Cerebellar cortex (tissue), 1 donor: ENCODE results near the gene CHCHD3.
A peak's percentile ranks its signal among the peaks of the same experiment; 100 is the strongest.

ENCODE experiments used
- DNase-seq: peaks from one replicate; pipeline ENCODE4 v3.0.0-alpha.2; 2015; ENCODE audit warnings: low spot score

The CHCHD3 gene

DNA sequence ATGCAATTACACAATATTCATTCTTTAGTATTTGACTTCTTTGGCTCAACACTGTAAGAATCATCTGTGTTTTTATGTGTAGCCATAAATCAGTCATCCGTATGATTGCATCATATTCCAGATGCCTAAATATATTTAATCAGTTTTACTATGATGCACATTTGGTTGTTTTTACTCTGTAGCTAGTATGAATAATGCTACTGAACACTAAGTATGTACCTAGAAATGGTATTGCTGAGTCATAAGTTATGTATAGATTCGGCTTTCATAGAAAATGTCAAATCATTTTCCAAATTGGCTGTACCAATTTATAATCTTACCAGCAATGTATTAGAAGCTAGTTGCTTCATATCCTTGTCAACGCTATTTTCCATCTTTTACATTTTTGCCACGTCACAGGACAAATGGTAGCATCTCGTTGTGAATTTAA, 308.3 kb downstream of the CHCHD3 start:
- DNase-seq: no peak

DNA sequence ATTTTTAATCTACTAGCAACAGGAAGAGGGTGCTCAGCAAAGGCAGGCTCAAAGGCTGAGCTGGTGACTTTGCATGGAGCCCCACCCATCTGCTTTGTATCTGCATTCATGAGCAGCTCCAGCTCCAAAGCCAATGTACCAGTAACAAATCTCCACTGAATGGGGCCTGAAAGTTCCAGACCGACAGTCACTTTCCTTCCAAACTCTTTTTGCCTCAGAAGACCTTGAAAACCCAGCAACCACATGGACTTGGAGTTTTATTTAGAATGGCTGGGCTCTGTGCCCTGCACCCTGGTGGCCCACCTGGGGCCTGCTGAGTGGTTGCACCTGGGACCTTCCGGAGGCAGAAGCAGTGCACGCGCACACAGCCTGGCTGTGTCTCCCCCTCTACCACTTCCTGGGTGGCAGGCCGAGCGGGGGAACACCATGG, 310.6 kb downstream of the CHCHD3 start:
- DNase-seq: peak; percentile 35

DNA sequence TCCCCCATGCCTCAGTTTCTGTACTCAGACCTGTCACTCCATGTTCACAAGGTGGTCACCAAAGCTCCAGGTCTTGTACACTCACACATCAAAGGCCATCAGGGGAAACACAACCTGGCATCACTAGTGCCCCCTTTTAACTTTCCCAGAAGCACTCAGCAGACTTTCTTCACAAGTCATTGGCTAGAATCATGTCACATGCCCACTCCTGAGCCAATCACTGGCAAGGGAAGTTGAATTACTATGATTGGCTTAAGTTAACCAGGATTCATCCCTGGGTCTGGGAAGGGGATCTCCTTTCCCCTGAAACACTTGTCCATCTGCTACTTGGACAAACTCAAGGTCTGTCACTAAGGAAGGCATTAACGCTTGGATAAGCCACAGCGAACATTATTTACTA, 311.8 kb downstream of the CHCHD3 start:
- DNase-seq: no peak

DNA sequence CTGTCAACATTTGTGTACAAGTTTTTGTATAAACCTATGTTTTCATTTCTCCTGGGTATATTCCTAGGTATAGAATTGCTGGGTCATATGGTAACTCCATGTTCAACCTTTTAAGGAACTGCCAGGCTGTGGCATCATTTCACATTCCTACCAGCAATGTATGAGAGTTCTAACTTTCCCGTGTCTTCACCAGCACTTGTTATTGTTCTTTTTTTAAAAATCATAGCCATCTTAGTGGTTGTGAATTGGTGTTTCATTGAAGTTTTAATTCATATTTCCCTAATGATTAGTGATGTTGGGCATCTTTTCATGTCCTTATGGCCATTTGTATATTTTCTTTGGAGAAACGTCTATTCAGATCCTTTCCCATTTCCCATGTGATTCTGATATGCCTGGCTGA, 312.6 kb downstream of the CHCHD3 start:
- DNase-seq: no peak

DNA sequence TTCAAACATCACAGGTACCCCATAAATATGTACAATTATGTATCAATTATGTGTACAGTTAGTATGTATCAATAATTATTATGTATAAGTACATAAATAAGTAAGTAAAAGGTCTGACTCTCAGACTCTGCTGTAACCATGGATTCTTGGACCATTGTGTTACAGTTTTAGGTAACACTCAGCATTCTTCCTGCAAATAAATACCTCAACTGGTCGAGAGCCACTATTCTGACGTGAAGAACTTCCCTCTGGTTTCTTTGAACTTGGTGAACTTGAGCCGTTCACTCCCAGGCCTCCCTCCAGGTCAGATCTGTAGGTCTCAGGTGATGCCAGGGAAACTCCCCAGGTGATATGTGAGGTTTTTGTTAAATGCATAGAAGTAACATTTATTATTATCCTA, 313.8 kb downstream of the CHCHD3 start:
- DNase-seq: no peak

DNA sequence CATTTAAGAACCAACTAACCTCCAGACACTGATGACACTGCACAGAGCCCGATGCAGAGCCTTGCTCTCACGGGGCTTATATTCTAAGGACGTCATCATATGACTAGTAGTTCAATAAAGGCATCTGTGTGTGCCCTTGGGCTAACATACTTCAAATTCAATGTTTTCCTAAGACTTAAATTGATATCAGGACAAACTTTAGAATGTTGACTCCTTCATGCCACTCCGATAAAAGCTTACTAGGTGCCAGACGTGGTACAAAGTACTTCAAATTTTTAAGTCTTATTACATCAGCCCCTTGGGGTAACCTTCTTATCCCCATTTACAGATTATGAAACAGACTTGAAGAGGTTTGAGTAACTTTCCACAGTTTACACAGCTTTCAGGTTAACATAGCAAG, 314.5 kb downstream of the CHCHD3 start:
- DNase-seq: no peak

DNA sequence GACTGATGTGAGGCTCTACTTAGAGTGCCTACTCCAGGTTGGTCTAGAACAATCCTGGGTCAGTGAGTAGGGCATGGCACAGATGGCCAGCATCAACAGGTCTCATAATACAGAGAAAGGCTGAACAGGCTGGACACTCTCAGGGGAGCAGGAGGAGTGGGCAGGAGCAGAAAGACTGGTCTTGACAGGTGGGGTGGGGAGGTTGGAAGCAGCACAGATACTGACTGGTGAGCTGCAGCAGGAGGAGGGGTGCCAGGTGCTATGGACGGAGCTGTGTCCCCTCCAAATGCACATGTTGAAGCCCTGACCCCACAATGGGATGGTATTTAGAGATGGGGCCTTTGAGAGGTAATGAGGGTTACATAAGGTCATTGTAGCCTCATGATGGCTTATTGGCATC, 315.2 kb downstream of the CHCHD3 start:
- DNase-seq: no peak

DNA sequence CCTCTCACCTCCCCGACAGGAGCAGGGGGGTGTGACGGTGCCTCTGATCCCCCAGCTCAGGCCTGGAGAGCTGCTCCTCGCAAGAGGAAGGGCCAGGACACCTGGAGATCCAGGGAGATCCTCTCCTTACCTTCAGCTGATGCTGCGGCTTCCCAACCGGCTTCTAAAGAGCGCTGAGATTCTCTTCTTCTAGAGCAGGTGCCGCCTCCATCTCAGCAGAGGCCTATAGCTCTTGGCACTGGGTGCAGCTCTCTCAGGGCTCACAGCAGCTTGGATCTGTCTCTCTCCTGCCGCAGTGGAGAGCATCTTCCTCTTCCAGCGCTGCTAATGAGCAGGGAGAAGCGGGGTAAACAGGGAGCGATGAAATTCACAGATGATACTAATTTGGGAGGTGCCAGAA, 316.0 kb downstream of the CHCHD3 start:
- no peak for DNase-seq

DNA sequence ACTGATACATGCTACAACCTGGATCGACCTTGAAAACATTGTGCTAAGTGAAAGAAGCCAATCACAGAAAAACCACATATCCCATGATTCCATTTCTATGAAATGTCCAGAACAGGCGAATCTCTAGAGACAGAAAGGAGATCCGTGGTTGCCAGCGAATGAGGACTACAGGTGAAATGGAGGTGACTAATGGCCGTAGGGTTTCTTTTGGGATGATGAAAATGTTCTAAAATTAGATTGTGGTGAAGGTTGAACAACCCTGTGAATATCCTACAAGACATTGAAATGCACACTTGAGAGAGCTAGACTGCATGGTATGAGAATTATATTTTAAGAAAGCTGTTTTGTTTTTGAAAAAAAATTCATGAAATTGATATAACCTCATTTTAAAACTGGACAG, 317.1 kb downstream of the CHCHD3 start:
- no peak for DNase-seq

DNA sequence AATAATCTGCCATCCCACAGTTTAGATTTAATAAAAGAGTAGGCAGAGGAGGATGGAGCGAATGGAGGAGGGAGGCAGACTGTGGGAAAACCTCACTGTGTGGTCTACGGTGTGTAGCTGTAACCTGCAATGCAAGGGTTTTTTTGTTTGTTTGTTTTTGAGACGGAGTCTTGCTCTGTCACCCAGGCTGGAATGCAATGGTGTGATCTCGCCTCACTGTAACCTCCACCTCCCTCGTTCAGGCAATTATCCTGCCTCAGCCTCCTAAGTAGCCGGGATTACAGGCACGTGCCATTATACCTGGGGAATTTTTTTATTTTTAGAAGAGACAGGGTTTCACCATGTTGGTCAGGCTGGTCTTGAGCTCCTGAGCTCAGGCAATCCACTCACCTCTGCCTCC, 321.0 kb downstream of the CHCHD3 start:
- no peak for DNase-seq

DNA sequence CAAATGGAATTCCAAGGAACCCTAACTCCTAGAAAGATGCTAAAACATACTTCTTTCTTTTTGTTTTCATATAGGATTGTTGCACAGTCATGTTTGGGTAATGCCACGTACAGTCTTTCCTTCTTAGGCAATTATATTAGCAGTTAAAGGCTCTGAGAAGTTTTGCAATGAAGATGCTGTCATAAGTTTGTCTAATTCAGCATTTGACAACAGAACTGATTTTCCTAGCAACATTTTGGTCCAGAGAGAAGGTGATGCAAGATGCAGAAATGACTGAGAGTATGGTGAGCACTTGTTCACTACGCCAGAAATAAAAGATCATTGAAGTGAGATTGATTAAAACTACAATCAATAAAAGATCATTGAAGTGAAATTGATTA, 321.7 kb downstream of the CHCHD3 start:
- no peak for DNase-seq

DNA sequence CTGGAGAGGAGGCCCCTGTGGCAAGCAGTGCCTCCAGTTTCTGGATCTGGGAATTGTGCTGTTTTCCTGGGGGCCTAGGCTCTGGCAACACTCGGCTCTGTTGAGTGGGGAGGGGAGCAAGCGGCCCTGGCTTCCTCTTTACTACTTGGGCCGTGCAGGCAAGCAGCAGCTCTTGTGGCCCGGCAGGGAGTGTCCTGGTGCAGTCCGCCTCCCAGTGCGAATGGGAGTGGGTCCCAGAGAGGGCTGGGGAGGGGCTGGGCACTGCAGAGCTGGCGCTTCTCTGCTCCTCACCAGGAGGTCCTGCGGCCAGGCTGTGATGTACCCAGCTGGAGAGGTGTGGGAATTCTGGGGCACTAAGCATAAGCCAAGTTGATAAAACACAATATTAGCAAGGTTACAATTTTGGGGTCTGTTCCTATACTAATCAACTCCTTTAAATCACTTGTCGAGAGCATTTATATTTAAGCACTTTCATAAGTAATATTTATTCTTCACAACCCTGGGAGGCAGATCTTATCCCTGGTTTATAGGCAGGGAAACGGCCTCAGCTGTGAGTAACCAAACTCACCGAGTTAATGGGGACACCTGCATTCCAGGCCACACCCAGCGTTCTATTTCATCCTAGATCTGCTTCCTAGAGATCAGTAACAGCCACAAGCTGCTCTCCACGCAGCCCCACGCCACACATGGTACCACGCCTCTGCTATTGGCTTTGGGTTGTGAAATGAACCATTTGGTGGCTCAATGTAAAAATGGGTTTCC, 322.2 kb downstream of the CHCHD3 start:
- no peak for DNase-seq

DNA sequence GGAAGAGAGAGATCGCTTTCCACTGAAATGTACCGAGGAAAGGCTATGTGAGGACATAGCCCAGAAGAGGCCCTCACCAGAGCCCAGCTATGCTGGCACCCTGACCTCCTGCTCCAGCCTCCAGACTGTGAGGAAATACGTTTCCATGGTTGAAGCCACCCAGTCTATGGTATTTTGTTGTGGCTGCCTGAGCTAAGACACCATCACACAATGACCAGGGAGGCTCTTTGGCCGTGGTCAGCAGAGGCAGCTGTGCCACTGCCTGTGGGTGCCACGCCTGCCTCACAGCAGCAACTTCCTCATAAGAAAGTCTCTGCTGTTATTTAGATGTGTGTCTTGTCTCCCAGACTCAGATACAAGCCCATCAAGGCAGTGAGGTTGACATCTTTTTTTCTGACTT, 322.9 kb downstream of the CHCHD3 start:
- no peak for DNase-seq

DNA sequence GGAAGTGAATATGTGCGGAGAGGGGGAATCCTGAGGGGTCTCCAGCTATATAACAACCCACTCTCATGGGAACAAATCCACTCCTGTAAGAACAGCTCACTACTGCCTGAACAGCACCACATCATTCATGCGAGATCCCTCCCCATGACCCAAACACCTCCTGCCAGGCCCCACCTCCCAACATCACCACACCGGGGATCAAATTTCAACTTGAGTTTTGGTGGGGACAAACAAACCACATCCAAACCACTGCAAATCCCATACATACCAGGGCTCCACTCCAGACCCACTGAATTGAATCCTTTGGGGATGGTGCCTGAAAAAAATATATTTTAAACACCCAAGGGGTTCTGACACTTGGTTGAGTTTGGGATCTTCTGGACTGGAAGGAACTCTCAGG, 324.1 kb downstream of the CHCHD3 start:
- DNase-seq: no peak

DNA sequence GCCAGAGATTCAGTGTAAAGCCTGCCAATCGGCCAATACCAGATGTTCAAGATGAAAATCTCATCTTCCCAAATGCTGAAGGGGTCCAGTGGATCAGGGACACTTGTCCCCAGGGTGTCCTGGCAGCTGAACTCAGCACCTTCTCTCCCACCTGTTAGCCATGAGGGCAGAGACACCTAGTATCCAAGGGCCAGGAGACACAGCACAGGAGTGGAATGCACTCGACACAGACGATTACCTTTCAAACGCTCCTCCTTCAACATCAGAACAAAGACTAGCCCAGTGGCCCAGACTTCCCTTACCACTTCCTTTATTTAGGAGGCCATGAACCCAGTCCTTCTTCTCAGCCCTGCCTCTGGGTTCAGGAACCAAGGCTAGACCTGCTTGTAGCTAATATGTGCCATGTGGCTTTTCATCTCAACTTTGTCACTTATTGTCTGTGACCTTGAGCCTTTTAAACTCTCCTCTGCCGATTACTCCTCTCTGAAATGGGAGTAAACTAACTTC, 325.4 kb downstream of the CHCHD3 start:
- no peak for DNase-seq

DNA sequence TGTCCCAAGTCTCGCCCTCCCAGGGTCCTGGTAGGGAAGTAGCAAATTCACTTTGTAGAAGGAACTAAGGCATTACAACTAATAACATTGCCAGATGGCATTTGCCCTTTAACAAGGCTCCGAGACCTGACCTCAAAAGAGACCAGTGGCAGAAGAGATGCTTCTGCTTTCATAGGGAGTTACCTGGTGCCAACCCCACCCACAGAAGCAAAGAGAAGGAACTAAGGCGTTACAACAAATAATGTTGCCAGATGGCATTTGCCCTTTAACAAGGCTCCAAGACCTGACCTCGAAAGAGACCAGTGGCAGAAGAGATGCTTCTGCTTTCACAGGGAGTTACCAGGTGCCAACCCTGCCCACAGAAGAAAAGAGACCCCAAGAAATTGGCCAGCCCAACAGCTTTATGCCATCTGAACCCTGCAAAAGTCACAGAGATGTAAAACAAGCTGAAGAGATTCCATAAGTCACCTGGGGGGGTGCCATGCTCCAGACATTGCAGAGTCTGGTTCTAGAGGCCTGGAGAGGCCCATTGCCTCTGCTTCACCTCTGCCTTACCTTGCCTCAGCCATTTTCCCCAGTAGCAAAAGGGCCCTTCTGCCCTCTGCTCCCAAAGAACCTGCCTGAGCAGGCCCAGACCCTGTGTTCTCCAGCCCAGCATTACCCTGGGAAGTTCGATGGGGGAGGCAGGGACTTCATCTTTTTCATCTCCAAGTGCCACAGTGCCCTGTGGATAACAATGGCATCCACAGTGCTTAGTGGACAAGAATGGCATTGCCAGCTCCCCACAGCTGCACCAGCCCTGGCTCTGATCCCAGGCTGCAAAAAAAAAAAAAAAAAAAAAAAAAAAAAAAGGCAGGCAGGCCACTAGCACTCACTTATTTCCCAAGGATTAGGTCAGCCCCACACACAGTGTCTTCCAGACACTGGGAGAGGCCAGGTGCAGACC, 326.1 kb downstream of the CHCHD3 start:
- no peak for DNase-seq

DNA sequence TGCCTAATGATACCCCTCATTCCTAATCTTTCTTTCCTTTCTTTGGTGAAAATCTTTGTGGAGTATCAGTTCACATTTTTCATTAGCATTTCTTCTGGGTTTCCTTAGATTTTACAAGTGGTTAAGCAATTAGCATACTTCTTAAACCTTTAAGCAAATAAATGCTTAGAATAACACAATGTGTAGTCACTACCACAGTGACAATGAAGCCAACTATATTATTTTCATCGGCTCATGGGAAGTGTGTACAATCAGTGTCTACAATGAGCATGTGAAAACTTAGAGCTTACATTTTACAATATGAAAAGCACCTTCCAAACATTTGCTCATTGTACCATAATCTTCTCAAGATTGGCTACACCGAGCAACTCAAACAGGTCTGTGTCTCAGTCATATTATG, 329.5 kb downstream of the CHCHD3 start:
- DNase-seq: no peak

DNA sequence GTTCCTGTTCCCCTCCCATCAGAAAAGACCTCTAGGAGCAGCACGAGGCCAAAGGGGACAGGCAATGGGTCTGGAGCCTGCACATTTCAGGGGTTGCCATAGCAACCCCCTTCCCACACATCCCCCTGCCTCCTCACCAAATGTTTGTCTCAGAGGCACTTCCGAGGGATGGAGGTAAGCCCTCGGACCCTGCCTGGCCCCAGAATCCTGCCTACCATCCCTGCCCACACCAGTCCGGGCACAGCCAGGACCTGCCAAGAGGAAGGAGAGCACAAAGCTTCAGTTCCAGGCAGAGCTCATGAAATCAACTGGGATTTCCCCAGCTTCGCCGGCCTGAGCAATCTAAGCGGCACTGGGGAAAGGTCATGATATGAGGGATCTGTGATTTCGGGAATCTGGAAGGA, 330.6 kb downstream of the CHCHD3 start:
- DNase-seq: no peak

DNA sequence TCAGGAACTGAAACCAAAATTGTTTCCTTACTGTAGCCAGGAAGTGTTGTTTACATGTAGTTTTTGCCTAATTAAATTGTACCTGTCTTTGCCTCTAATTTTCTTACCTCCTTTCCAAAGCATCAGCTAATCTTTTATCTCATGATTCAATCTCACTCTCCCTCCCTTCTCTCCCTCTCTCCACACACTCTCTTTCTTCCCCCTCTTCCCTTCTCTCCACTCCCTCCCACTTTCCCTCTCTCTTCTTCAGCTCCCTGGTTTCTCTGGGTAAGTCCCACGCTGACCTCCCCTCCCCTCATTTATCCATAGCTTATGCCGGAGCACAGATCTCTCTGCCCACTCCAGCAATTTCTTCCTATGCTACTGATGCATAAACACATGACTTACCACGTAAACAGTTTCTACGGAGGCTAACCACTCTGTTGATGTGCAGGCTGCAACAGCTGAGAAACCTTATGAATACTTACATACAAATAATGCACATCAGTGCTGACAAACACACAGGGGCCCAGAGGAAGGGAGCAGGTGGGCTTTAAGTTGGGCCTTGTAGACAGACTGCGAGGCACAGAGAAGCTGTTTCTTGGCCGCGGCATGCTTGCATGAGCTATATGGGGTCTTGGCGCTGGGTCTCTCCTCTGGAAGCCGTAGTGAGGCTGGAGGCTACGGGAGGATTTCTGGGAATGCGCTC, 331.2 kb downstream of the CHCHD3 start:
- no peak for DNase-seq

DNA sequence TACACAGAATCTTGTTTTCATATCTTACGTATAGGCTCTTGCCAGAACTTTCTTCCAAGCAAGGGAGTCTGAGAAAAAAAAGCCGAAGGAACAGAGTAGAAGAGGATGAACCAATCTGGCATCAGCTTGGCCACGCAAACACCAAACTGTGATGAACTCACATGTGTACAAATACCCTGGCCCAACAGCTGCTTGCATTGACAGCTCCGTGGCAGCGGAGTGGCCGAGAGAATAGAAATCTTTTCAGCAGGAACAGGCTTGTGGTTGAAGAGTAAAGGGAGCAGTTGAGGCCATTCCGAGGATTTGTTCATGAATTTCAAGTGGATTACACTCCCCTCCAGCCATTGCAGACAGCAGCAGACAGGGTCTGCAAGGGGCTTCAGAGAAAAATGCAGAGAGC, 331.8 kb downstream of the CHCHD3 start:
- no peak for DNase-seq

DNA sequence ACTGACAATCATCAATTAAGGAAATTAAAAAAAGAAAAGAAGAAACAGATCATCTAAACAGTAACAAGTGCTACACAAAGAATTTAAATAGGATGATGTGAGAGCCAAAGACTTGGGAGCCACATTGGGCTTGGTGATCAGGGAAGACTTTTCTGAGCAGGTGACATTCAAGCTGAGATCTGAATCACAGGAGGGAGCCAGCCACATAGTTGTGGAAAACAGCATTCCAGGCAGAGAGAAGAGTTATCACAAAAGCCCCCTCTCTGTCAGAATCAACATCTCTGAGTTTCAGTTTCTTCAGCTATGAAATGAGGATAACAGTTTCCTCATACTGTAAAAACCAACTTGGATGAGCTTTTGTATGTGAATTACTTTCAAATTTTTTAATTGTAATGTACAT, 336.4 kb downstream of the CHCHD3 start:
- no peak for DNase-seq

DNA sequence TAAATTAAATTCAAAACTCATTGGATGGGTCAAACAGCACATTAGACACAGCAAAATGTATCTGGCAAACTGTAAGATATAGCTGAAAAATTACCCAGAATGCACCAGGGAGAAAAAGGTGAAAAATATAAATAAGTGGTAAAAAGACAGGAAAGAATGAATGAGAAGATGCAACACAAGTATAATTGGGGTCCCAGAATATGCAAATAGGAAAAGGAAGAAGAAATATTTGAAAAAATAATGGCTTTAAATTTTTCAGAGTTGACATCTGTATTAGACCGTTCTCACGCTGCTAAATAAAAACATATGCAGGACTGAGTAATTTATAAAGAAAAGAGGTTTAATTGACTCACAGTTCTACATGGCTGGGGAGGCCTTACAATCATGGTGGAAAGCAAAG, 337.9 kb downstream of the CHCHD3 start:
- DNase-seq: no peak
